Kidney epithelial cell (primary cell): ENCODE measurements around the gene NYAP1. TPM values are rescaled to one million over a fixed set of nuclear protein-coding genes. Genes with fewer than 3 reads are reported as not detected.
"Not testable (repeated sequence)": the region's sequence is repeated elsewhere in the genome, so short reads cannot be mapped to it uniquely, and the experiment has no call there.

Experiments
- DNase-seq: peaks from one replicate; pipeline ENCODE4 v3.0.0-alpha.2; 2010; ENCODE audit warnings: low read depth
- H3K27me3 ChIP-seq: 2 replicates; pipeline ENCODE4 v1.6.0; 2011; ENCODE audit warnings: low read length; ENCODE audit not compliant: control insufficient read depth, insufficient read depth
- H3K36me3 ChIP-seq: 2 replicates; pipeline ENCODE4 v1.5.1; 2011; ENCODE audit warnings: low read length; ENCODE audit not compliant: control insufficient read depth, insufficient read depth
- H3K4me3 ChIP-seq: 2 replicates; pipeline ENCODE4 v1.5.1; 2011; ENCODE audit warnings: low read depth, mild to moderate bottlenecking, control low read depth, low read length
- CTCF ChIP-seq: IDR thresholded peaks from 2 replicates; pipeline ENCODE4 v1.5.1; 2011; ENCODE audit warnings: mild to moderate bottlenecking, moderate library complexity, low read length, control low read depth, inconsistent platforms; ENCODE audit not compliant: insufficient read depth, poor library complexity, severe bottlenecking
- total RNA-seq: library from RNA; depleted of rRNA; stranded (reverse); fragments of >200 nt; gene quantifications from 2 replicates; pipeline ENCODE4 v1.2.3, GENCODE V29; 2015

The NYAP1 gene
- total RNA-seq, 1 donor from 2014 or later, result 0.46 TPM

- no peaks in the 10 kb centered on the region for H3K27me3 ChIP-seq
- TF ChIP-seq CTCF, result no peak
- DNase-seq, result no peak
- H3K36me3 ChIP-seq, result no peaks in the 10 kb centered on the region
- H3K4me3 ChIP-seq, result no peak overlapping the region
Measured at GRCh38 chr7:100515072-100515532, 31.4 kb downstream of the NYAP1 start.

- H3K36me3 ChIP-seq, result no peaks in the 10 kb centered on the region
- DNase-seq, result peak; percentile 31
- H3K27me3 ChIP-seq, result no peaks in the 10 kb centered on the region
- no peak for TF ChIP-seq CTCF
- H3K4me3 ChIP-seq, result no peak overlapping the region
Measured at GRCh38 chr7:100516135-100516812, 32.5 kb downstream of the NYAP1 start.

- no peak for TF ChIP-seq CTCF
- no peaks in the 10 kb centered on the region for H3K36me3 ChIP-seq
- H3K27me3 ChIP-seq, result no peaks in the 10 kb centered on the region
- H3K4me3 ChIP-seq, result no peak overlapping the region
- DNase-seq, result no peak
Measured at GRCh38 chr7:100517305-100517704, 33.6 kb downstream of the NYAP1 start.

- H3K27me3 ChIP-seq, result no peaks in the 10 kb centered on the region
- no peak for DNase-seq
- TF ChIP-seq CTCF, result no peak
- H3K36me3 ChIP-seq, result no peaks in the 10 kb centered on the region
- no peak overlapping the region for H3K4me3 ChIP-seq
Measured at GRCh38 chr7:100519580-100519979, 35.9 kb downstream of the NYAP1 start.

GRCh38 chr7:100520138-100520537 is 36.4 kb downstream of the NYAP1 start:
- H3K36me3 ChIP-seq, result no peaks in the 10 kb centered on the region
- no peak for TF ChIP-seq CTCF
- H3K27me3 ChIP-seq, result no peaks in the 10 kb centered on the region
- DNase-seq, result no peak
- H3K4me3 ChIP-seq, result no peak overlapping the region

GRCh38 chr7:100521076-100521475 is 37.3 kb downstream of the NYAP1 start:
- H3K4me3 ChIP-seq, result no peak overlapping the region
- no peak for TF ChIP-seq CTCF
- no peaks in the 10 kb centered on the region for H3K36me3 ChIP-seq
- no peak for DNase-seq
- no peaks in the 10 kb centered on the region for H3K27me3 ChIP-seq

GRCh38 chr7:100521909-100522593 is 38.3 kb downstream of the NYAP1 start:
- H3K27me3 ChIP-seq, H3K36me3 ChIP-seq, H3K4me3 ChIP-seq, DNase-seq: not testable (repeated sequence)

- not testable (repeated sequence) for DNase-seq, H3K27me3 ChIP-seq, H3K36me3 ChIP-seq, H3K4me3 ChIP-seq
Measured at GRCh38 chr7:100523192-100523591, 39.5 kb downstream of the NYAP1 start.
